HG02852 (cell line): ENCODE results near the gene CDHR5.
A peak's percentile ranks its signal among the peaks of the same experiment; 100 is the strongest.

Experiments
- ATAC-seq: cut with Tn5 transposase; IDR thresholded peaks from one replicate; pipeline ENCODE4 v1.9.1; 2021; ENCODE audit warnings: mild to moderate bottlenecking, moderate library complexity; ENCODE audit not compliant: unreplicated experiment

Gene CDHR5

GRCh38 chr11:623349-623869, 1.3 kb downstream of the CDHR5 start:
- ATAC-seq: no peak

GRCh38 chr11:621838-622237, 2.9 kb downstream of the CDHR5 start:
- ATAC-seq: no peak

- no peak for ATAC-seq
These were observed 3.6 kb downstream of the CDHR5 start for GRCh38 chr11:620935-621814.

- ATAC-seq: no peak
These were observed 4.6 kb downstream of the CDHR5 start for GRCh38 chr11:620201-620600.

- ATAC-seq: no peak
These were observed 5.1 kb downstream of the CDHR5 start for GRCh38 chr11:619628-620050.

- no peak for ATAC-seq
These were observed 5.7 kb downstream of the CDHR5 start for GRCh38 chr11:618856-619627.

- ATAC-seq: no peak
These were observed 6.7 kb downstream of the CDHR5 start for GRCh38 chr11:617912-618682.

GRCh38 chr11:617199-617911, 7.4 kb downstream of the CDHR5 start:
- ATAC-seq: no peak

GRCh38 chr11:616320-617198, 8.2 kb downstream of the CDHR5 start:
- ATAC-seq: no peak

- peak; percentile 72 for ATAC-seq
These were observed 9.0 kb downstream of the CDHR5 start, which contains the start of gene IRF7 for GRCh38 chr11:615504-616319. IRF7 (minus strand) TSS chr11:615950; CDS start chr11:615364, 586 bp downstream.

GRCh38 chr11:614623-615503, 9.9 kb downstream of the CDHR5 start:
- ATAC-seq: no peak

GRCh38 chr11:614021-614622, 10.6 kb downstream of the CDHR5 start:
- ATAC-seq: no peak

GRCh38 chr11:613369-613968, 11.3 kb downstream of the CDHR5 start:
- no peak for ATAC-seq

GRCh38 chr11:612961-613300, 11.8 kb downstream of the CDHR5 start:
- ATAC-seq: no peak

GRCh38 chr11:612201-612960, 12.4 kb downstream of the CDHR5 start:
- ATAC-seq: no peak
